Measurements from ENCODE around the gene PER3.

The PER3 gene

DNA sequence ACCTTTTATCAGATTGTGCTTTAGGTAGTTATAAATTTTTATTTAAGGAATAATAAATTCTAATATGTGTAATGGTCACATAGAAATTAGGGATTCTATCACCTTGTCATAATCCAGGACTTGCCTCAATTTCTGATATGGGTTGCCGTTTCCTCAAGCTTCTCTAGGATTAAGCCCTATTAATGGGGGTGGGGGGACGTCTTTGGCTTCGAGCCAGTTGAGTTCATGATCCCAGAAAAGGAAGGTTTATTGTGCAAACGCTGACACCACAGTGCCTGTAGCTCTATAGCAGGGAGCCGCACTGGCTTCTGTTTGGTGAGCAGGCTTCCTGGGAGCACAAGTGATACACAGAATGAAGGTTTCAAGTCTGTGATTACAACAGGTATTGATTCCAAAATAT lies 35.0 kb upstream of the PER3 start:
- Histone ChIP-seq H3K27me3 (ENCODE audit: insufficient read depth, low read length) (no peaks in the 10 kb centered on the region), H2AFZ (ENCODE audit: low read length) (no peak overlapping the region), H3K36me3 (ENCODE audit: insufficient read depth, low read length) (no peaks in the 10 kb centered on the region), H3K4me1 (ENCODE audit: insufficient read depth, low read length, severe bottlenecking) (no peaks in the 10 kb centered on the region), H4K20me1 (ENCODE audit: insufficient read depth, low read length) (no peaks in the 10 kb centered on the region), H3K9ac (ENCODE audit: low read length) (no peak overlapping the region), H3K4me2 (ENCODE audit: low read length) (no peak overlapping the region), H3K27ac (ENCODE audit: low read depth, low read length, poor library complexity, severe bottlenecking) (no peak overlapping the region), H3K9me2 (ENCODE audit: low read depth, low read length) (no peaks in the 10 kb centered on the region), H3K4me3 (ENCODE audit: low read depth, low read length, poor library complexity, severe bottlenecking) (no peak overlapping the region), H3F3A (ENCODE audit: insufficient read depth, low read length) (no peaks in the 10 kb centered on the region), H3K79me2 (ENCODE audit: insufficient read depth, low read length) (no peaks in the 10 kb centered on the region), H3K9me3 (ENCODE audit: low read length) (no peaks in the 10 kb centered on the region)
- no peak for TF ChIP-seq EZH2 (IDR thresholded peaks at IDR 0.05; ENCODE audit: borderline replicate concordance, low read length)
- TF ChIP-seq CTCF (IDR thresholded peaks at IDR 0.05; ENCODE audit: low read length) = no peak

DNA sequence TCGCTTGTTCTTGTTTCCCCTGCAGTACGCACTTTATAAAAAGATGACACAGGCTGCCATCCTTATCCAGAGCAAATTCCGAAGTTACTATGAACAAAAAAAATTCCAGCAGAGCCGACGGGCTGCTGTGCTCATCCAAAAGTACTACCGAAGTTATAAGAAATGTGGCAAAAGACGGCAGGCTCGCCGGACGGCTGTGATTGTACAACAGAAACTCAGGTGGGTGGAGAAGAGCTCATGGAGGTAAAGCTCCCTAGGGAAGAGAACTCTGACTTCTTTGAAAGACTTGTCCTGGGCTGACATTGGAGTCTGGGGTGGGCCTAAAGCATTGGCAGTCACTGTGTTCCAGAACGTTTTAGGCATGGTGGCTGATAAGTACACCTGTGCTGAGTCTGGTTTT lies 32.9 kb upstream of the PER3 start:
- no peak overlapping the region for H3K4me3 ChIP-seq (ENCODE audit: low read depth, low read length, poor library complexity, severe bottlenecking)
- H3K4me1 ChIP-seq (ENCODE audit: insufficient read depth, low read length, severe bottlenecking) = no peaks in the 10 kb centered on the region
- no peaks in the 10 kb centered on the region for H3K36me3 ChIP-seq (ENCODE audit: insufficient read depth, low read length)
- H3K79me2 ChIP-seq (ENCODE audit: insufficient read depth, low read length) = no peaks in the 10 kb centered on the region
- no peaks in the 10 kb centered on the region for H3K27me3 ChIP-seq (ENCODE audit: insufficient read depth, low read length)
- no peak overlapping the region for H3K4me2 ChIP-seq (ENCODE audit: low read length)
- TF ChIP-seq CTCF (IDR thresholded peaks at IDR 0.05; ENCODE audit: low read length) = no peak
- no peak for TF ChIP-seq EZH2 (IDR thresholded peaks at IDR 0.05; ENCODE audit: borderline replicate concordance, low read length)
- H3K9me2 ChIP-seq (ENCODE audit: low read depth, low read length) = no peaks in the 10 kb centered on the region
- H3K27ac ChIP-seq (ENCODE audit: low read depth, low read length, poor library complexity, severe bottlenecking) = no peak overlapping the region
- no peaks in the 10 kb centered on the region for H3K9me3 ChIP-seq (ENCODE audit: low read length)
- no peak overlapping the region for H2AFZ ChIP-seq (ENCODE audit: low read length)
- no peaks in the 10 kb centered on the region for H4K20me1 ChIP-seq (ENCODE audit: insufficient read depth, low read length)
- no peaks in the 10 kb centered on the region for H3F3A ChIP-seq (ENCODE audit: insufficient read depth, low read length)
- H3K9ac ChIP-seq (ENCODE audit: low read length) = no peak overlapping the region

- no peak overlapping the region for H3K9ac ChIP-seq (ENCODE audit: low read length)
- H3K4me1 ChIP-seq (ENCODE audit: insufficient read depth, low read length, severe bottlenecking) = no peaks in the 10 kb centered on the region
- H3K27ac ChIP-seq (ENCODE audit: low read depth, low read length, poor library complexity, severe bottlenecking) = no peak overlapping the region
- H3K4me2 ChIP-seq (ENCODE audit: low read length) = no peak overlapping the region
- no peaks in the 10 kb centered on the region for H3K9me3 ChIP-seq (ENCODE audit: low read length)
- H3K79me2 ChIP-seq (ENCODE audit: insufficient read depth, low read length) = no peaks in the 10 kb centered on the region
- H3K27me3 ChIP-seq (ENCODE audit: insufficient read depth, low read length) = no peaks in the 10 kb centered on the region
- H3K4me3 ChIP-seq (ENCODE audit: low read depth, low read length, poor library complexity, severe bottlenecking) = no peak overlapping the region
- H2AFZ ChIP-seq (ENCODE audit: low read length) = no peak overlapping the region
- TF ChIP-seq CTCF (IDR thresholded peaks at IDR 0.05; ENCODE audit: low read length) (peak; percentile 82), EZH2 (IDR thresholded peaks at IDR 0.05; ENCODE audit: borderline replicate concordance, low read length) (no peak)
- H4K20me1 ChIP-seq (ENCODE audit: insufficient read depth, low read length) = no peaks in the 10 kb centered on the region
- no peaks in the 10 kb centered on the region for H3K9me2 ChIP-seq (ENCODE audit: low read depth, low read length)
- no peaks in the 10 kb centered on the region for H3F3A ChIP-seq (ENCODE audit: insufficient read depth, low read length)
- H3K36me3 ChIP-seq (ENCODE audit: insufficient read depth, low read length) = no peaks in the 10 kb centered on the region
Observed at GRCh38 chr1:7752512-7753417, 31.3 kb upstream of the PER3 start.

All from OCI-LY1 (cell line).